GM21717 (cell line): Measurements from ENCODE around the gene PEX16.
"Not testable (repeated sequence)": the region's sequence is repeated elsewhere in the genome, so short reads cannot be mapped to it uniquely, and the experiment has no call there.

Source experiments
- ATAC-seq: cut with Tn5 transposase; IDR thresholded peaks from one replicate; pipeline ENCODE4 v1.9.1; 2021; ENCODE audit warnings: mild to moderate bottlenecking, moderate library complexity; ENCODE audit not compliant: unreplicated experiment

The PEX16 gene

DNA sequence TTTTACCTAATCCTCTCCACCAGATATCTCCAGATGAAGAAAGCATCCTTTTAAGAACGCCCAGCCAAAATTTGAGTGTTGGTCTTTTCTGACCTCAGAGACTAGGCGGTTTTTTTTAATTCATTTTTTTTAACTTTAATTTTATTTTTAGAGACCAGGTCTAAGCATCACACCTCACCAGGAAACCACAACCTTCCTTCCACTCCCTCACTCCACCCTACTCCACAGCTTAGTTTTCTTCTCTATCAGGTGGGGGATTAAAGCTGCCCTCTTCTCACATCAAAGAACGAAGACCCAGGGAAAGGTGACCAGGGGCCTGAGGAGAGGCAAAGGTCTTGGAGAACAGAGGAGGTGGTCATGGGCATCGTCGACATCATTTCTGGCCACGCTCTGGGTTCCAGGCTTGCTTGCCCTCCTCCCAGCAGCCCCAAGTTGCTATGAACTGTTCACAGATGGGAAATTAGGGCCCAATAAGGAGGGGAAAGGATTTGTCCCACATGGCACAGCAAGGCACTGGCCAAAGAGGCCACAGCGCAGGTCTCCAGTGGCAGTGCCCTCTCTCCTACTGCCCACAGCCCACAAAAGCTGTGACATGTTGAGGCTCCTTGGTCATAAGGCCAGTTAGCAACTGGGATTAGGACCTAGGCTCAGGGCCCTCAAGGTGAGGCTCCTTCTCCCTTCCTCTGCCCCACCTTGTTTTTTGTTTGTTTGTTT, 1.4 kb upstream of the PEX16 start:
- ATAC-seq = no peak

GRCh38 chr11:45918331-45918941, 759 bp upstream of the PEX16 start:
- peak; percentile 33 for ATAC-seq

DNA sequence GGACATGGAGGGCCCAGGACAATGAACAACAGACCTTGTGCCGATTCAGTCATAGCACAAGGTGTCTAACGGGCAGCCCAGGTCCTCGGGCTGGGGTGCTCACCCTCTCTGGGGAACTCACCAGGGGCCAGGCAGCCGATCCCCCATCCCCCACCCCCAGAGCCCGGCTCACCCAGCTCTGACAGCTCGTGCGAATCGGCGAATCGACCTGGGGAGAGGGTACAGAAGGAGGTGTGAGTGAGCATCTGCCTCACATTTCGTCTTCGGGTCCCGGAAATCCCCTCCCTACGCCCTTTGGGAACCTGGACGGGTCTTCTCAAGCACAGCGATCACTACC, 423 bp downstream of the PEX16 start:
- peak; percentile 1 for ATAC-seq

- no peak for ATAC-seq
These were observed 2.2 kb downstream of the PEX16 start for GRCh38 chr11:45915446-45915845.

GRCh38 chr11:45913942-45914635, 3.6 kb downstream of the PEX16 start:
- no peak for ATAC-seq

- ATAC-seq = no peak
These were observed 4.2 kb downstream of the PEX16 start for GRCh38 chr11:45913514-45913913.

DNA sequence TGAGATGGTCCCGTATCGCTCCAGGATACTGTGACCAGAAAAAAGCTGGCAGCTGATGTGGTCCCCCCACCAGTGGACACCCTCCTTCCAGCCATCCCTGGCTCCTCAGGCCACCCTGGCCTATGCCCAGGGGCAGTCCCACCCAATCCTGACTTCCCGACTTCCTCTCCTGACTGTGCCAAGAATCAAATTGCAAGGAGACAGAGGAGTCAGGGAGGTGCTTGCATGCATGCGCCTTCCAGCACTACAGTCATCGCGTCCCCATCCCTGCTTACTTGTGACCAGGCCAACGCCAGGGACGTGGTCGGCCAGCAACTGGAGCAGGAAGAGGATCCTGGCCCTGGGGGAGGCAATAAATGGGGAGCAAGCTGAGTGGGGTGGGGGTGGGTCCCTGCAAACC, 7.1 kb downstream of the PEX16 start:
- ATAC-seq = no peak

DNA sequence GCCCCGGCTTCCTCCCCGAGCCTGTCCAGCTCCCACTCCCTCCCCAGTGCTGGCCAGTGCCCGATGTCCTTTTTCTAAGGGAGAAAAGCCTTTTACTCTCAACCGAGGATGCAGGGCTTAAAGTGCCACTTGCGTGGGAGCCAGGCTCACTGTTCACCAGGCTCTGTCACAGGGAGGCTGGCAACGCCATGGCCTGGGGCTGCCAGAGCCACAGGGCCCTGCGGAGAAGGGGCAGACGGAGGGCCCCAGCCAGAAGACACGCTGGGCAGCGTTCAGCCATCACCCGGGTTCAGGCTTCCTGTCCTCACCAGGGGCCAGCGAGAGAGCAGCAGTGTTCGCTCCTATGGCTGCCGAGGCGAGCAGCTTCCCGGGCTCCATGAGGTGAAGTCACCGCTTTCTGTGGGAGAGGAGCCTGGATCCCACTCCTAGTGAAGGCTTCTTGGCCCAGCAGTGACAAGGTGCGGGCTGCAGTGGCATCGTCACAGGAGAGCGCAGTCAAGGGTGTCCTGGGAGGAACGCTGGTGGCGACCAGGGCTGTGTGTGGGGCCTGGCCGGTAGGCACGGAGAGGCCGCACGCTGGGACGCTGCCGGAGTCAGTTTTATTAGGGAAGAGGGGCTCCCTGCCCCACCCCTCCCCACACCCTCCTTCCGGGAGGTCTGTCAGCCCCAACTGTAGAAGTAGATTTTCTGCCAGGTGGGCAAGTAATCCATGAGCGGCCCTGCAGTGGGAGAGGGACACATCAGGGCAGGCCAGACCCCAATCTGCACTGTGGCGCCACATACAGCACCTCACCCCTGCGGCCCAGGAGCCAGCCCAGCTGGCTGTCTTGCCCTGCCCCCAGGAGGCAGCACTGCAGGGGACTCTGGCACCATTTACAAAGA, 7.8 kb downstream of the PEX16 start:
- ATAC-seq = no peak

- no peak for ATAC-seq
These were observed 9.7 kb downstream of the PEX16 start for GRCh38 chr11:45907911-45908370.

- no peak for ATAC-seq
These were observed 10.6 kb downstream of the PEX16 start, which contains the start of gene FREY1 for GRCh38 chr11:45906965-45907611. TSS of gene FREY1 (minus strand) at chr11:45907271. CDS start at chr11:45907245, 26 bp downstream.

- no peak for ATAC-seq
These were observed 11.5 kb downstream of the PEX16 start for GRCh38 chr11:45906096-45906682.

DNA sequence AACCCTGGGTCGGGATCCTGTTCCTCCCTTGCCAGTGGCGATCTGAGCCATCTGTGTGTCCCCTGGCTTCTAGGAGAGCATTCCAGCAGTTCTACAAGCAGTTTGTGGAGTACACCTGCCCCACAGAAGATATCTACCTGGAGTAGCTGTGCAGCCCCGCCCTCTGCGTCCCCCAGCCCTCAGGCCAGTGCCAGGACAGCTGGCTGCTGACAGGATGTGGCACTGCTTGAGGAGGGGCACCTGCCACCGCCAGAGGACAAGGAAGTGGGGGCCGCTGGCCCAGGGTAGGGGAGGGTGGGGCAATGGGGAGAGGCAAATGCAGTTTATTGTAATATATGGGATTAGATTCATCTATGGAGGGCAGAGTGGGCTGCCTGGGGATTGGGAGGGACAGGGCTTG, 12.1 kb downstream of the PEX16 start:
- ATAC-seq = not testable (repeated sequence)

DNA sequence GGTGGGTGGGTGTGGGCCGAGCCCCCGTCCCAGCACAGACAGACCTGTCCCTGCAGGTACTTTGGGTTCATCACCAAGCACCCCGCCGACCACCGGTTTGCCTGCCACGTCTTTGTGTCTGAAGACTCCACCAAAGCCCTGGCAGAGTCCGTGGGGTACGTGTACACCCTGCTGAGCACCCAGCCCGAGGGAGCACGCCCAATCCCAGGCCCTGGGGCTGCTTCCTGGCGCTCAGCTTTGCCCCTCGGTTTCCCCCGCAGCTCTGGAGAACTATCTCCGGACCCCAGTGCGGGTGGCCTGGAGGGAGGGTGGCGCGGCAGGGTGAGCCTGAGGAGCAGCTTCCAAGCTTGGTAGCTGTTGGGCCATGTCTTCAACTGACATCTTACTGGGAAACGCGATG, 12.6 kb downstream of the PEX16 start:
- no peak for ATAC-seq

GRCh38 chr11:45904309-45904915, 13.3 kb downstream of the PEX16 start:
- no peak for ATAC-seq

DNA sequence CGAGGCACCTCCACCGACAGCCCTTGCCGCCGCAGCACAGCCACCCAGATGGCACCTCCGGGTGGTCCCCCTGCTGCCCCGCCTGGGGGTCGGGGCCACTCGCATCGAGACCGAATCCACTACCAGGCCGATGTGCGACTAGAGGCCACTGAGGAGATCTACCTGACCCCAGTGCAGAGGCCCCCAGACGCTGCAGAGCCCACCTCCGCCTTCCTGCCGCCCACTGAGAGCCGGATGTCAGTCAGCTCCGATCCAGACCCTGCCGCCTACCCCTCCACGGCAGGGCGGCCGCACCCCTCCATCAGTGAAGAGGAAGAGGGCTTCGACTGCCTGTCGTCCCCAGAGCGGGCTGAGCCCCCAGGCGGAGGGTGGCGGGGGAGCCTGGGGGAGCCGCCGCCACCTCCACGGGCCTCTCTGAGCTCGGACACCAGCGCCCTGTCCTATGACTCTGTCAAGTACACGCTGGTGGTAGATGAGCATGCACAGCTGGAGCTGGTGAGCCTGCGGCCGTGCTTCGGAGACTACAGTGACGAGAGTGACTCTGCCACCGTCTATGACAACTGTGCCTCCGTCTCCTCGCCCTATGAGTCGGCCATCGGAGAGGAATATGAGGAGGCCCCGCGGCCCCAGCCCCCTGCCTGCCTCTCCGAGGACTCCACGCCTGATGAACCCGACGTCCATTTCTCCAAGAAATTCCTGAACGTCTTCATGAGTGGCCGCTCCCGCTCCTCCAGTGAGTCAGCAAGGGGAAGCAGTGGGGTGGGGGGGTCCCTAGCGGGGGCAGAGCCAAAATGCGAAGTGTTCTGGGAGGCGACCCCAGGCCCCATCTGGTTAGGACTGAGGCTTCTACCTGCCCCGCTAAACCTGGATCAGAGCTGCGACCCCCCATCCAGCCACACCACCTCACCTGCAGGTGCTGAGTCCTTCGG, 15.0 kb downstream of the PEX16 start:
- ATAC-seq = no peak

GRCh38 chr11:45901626-45902025, 16.1 kb downstream of the PEX16 start:
- no peak for ATAC-seq

- no peak for ATAC-seq
These were observed 16.6 kb downstream of the PEX16 start for GRCh38 chr11:45900916-45901617.

DNA sequence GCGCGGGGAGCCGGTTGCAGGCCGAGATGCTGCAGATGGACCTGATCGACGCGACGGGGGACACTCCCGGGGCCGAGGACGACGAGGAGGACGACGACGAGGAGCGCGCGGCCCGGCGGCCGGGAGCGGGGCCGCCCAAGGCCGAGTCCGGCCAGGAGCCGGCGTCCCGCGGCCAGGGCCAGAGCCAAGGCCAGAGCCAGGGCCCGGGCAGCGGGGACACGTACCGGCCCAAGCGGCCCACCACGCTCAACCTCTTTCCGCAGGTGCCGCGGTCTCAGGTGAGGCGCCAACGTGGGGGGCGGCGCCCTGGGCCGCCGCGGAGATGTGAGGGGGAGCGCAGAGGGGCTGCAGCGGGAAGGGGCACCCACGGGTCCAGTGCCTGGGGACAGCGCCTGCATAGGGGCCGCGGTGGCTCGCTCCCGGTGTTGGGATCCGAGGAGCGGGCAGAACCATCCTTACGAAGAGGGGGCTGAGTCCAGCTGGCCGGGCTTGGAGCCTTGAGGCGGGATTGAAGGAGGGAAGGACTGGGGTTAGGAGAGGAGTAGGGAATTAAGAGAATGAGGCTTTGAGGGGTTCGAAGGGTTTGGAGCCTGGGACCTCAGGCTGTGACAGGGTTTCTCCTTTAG, 17.4 kb downstream of the PEX16 start:
- ATAC-seq = not testable (repeated sequence)
